ENCODE data around the gene CYP2W1.

CYP2W1 gene

GRCh38 chr7:1029637-1030443, 46.9 kb downstream of the CYP2W1 start:
- peaks cover 0 to 18% of the 10 kb centered on the region in 2 experiments; a peak in 1 of 3 replicates for H3K36me3 ChIP-seq (ENCODE audit: control insufficient read depth in 2 of 2, insufficient read depth in 1 of 2, low read length in 2 of 2)
- CTCF ChIA-PET, result interaction anchor here (1.4 kb wide), 1 partner anchor 37 kb away, joined by 4 read pairs; no protein-coding TSS in a partner anchor
- no peak overlapping the region for H3K4me3 ChIP-seq (ENCODE audit: low read depth, low read length)
- 0 out of 2 replicates have a peak, but pooled peaks cover 6% of the 10 kb centered on the region for H3K4me1 ChIP-seq (ENCODE audit: control insufficient read depth, insufficient read depth, low read length)
- TF ChIP-seq ZBTB8A (tag by site-specific recombination; IDR thresholded peaks at IDR 0.05), result no peak
- TF ChIP-seq ZNF548 (tag by site-specific recombination; IDR thresholded peaks at IDR 0.05), result no peak
- TF ChIP-seq EGR2 (tag by site-specific recombination; IDR thresholded peaks at IDR 0.05; ENCODE audit: low read depth), result peak; percentile 53
- peak; percentile 31; the same call in 1 of the 2 replicates for TF ChIP-seq ZFHX2 (tag by site-specific recombination; conservative IDR thresholded peaks at IDR 0.05)
- no peaks in the 10 kb centered on the region for H3K9me3 ChIP-seq (ENCODE audit: control insufficient read depth, insufficient read depth, low read depth, low read length)
- POLR2A ChIA-PET, result no interaction called here
- H3K27ac ChIP-seq (ENCODE audit: extremely low read depth, low read depth, low read length), result no peak overlapping the region

GRCh38 chr7:1030444-1031070, 47.6 kb downstream of the CYP2W1 start:
- POLR2A ChIA-PET, result no interaction called here
- no peaks in the 10 kb centered on the region for H3K9me3 ChIP-seq (ENCODE audit: control insufficient read depth, insufficient read depth, low read depth, low read length)

GRCh38 chr7:1031716-1032455, 48.9 kb downstream of the CYP2W1 start:
- POLR2A ChIA-PET, result no interaction called here
- Histone ChIP-seq H3K4me3 (ENCODE audit: low read depth, low read length) (no peak overlapping the region), H3K36me3 (ENCODE audit: control insufficient read depth in 2 of 2, insufficient read depth in 1 of 2, low read length in 2 of 2) (no peaks in the 10 kb centered on the region), H3K27ac (ENCODE audit: extremely low read depth, low read depth, low read length) (no peak overlapping the region), H3K9me3 (ENCODE audit: control insufficient read depth, insufficient read depth, low read depth, low read length) (no peaks in the 10 kb centered on the region), H3K4me1 (ENCODE audit: control insufficient read depth, insufficient read depth, low read length) (0 out of 2 replicates have a peak, but pooled peaks cover 6% of the 10 kb centered on the region)
- no peak for TF ChIP-seq ZNF792 (tag by site-specific recombination; IDR thresholded peaks at IDR 0.05)
- no peak for TF ChIP-seq SALL2 (tag by site-specific recombination; IDR thresholded peaks at IDR 0.05; ENCODE audit: borderline replicate concordance)
- TF ChIP-seq ZNF175 (tag by site-specific recombination; IDR thresholded peaks at IDR 0.05), result no peak
- TF ChIP-seq ZEB2 (tag by site-specific recombination; IDR thresholded peaks at IDR 0.05), result no peak
- CTCF ChIA-PET, result no interaction called here

More at GRCh38 chr7:1030444-1031070, 47.6 kb downstream of the CYP2W1 start:
- CTCF ChIA-PET, result no interaction called here
- no peak overlapping the region for H3K4me3 ChIP-seq (ENCODE audit: low read depth, low read length)
- peaks cover 0 to 13% of the 10 kb centered on the region in 2 experiments; a peak in 1 of 3 replicates for H3K36me3 ChIP-seq (ENCODE audit: control insufficient read depth in 2 of 2, insufficient read depth in 1 of 2, low read length in 2 of 2)
- no peak overlapping the region for H3K27ac ChIP-seq (ENCODE audit: extremely low read depth, low read depth, low read length)
- 0 out of 2 replicates have a peak, but pooled peaks cover 6% of the 10 kb centered on the region for H3K4me1 ChIP-seq (ENCODE audit: control insufficient read depth, insufficient read depth, low read length)
- TF ChIP-seq ZNF335 (tag by site-specific recombination; conservative IDR thresholded peaks at IDR 0.05) (no peak), ZNF138 (tag by site-specific recombination; IDR thresholded peaks at IDR 0.05; ENCODE audit: borderline replicate concordance) (no peak), ZNF175 (tag by site-specific recombination; IDR thresholded peaks at IDR 0.05) (no peak), BCL11A (tag by site-specific recombination; IDR thresholded peaks at IDR 0.05; ENCODE audit: low read depth) (no peak), WT1 (tag by site-specific recombination; IDR thresholded peaks at IDR 0.05) (no peak), ZNF274 (IDR thresholded peaks at IDR 0.05; ENCODE audit: low read length) (no peak), ZNF274 (tag by site-specific recombination; IDR thresholded peaks at IDR 0.05; ENCODE audit: borderline replicate concordance) (no peak)

GRCh38 chr7:1032536-1033181, 49.7 kb downstream of the CYP2W1 start:
- ChIA-PET CTCF (interaction anchor here (0.7 kb wide), 1 partner anchor 13 kb away, joined by 3 read pairs; no protein-coding TSS in a partner anchor), POLR2A (no interaction called here)
- Histone ChIP-seq H3K36me3 (ENCODE audit: control insufficient read depth in 2 of 2, insufficient read depth in 1 of 2, low read length in 2 of 2) (no peaks in the 10 kb centered on the region), H3K4me1 (ENCODE audit: control insufficient read depth, insufficient read depth, low read length) (0 out of 2 replicates have a peak, but pooled peaks cover 6% of the 10 kb centered on the region), H3K4me3 (ENCODE audit: low read depth, low read length) (no peak overlapping the region), H3K9me3 (ENCODE audit: control insufficient read depth, insufficient read depth, low read depth, low read length) (no peaks in the 10 kb centered on the region), H3K27ac (ENCODE audit: extremely low read depth, low read depth, low read length) (no peak overlapping the region)
- TF ChIP-seq ZNF335 (tag by site-specific recombination; conservative IDR thresholded peaks at IDR 0.05) (no peak), KLF1 (tag by site-specific recombination; IDR thresholded peaks at IDR 0.05) (no peak), REPIN1 (tag by site-specific recombination; IDR thresholded peaks at IDR 0.05; ENCODE audit: low read depth) (no peak), ZNF239 (tag by site-specific recombination; IDR thresholded peaks at IDR 0.05) (no peak)

Measured in HEK293 (cell line).